KMS-11 (cell line): ENCODE measurements around the gene NR2E3.

ENCODE experiments used
- H2AFZ ChIP-seq: fragments of 200-600 bp; sonication (generic); 2 replicates; pipeline ENCODE4 v1.6.1; 2016; ENCODE audit warnings: antibody characterized with exemption, mixed run types, low read depth
- H3K27ac ChIP-seq: fragments of 200-600 bp; sonication (generic); 2 replicates; pipeline ENCODE4 v1.6.1; 2016; ENCODE audit warnings: mild to moderate bottlenecking, mixed run types
- H3K27me3 ChIP-seq: fragments of 200-600 bp; sonication (generic); 2 replicates; pipeline ENCODE4 v1.6.1; 2017; ENCODE audit warnings: mild to moderate bottlenecking, low read depth, mixed run types, moderate library complexity; ENCODE audit not compliant: insufficient read depth
- H3K36me3 ChIP-seq: fragments of 200-600 bp; sonication (generic); 2 replicates; pipeline ENCODE4 v1.6.1; 2017; ENCODE audit warnings: mild to moderate bottlenecking, mixed run types; ENCODE audit not compliant: insufficient read depth
- H3K4me1 ChIP-seq: fragments of 200-600 bp; sonication (generic); 2 replicates; pipeline ENCODE4 v1.6.1; 2016; ENCODE audit warnings: mild to moderate bottlenecking, low read depth, mixed run types; ENCODE audit not compliant: poor library complexity, severe bottlenecking
- H3K4me2 ChIP-seq: fragments of 200-600 bp; sonication (generic); 2 replicates; pipeline ENCODE4 v1.7.0; 2016; ENCODE audit warnings: mild to moderate bottlenecking, mixed run types
- H3K4me3 ChIP-seq: fragments of 200-600 bp; sonication (generic); IDR thresholded peaks from 2 replicates; pipeline ENCODE4 v1.6.1; 2017; ENCODE audit warnings: low read depth, low read length, mixed read lengths; ENCODE audit not compliant: insufficient read depth
- H3K79me2 ChIP-seq: fragments of 200-600 bp; sonication (generic); 2 replicates; pipeline ENCODE4 v1.6.1; 2016; ENCODE audit warnings: low read depth, mixed run types; ENCODE audit not compliant: insufficient read depth
- H3K9ac ChIP-seq: fragments of 200-600 bp; sonication (generic); 2 replicates; pipeline ENCODE4 v1.6.1; 2016; ENCODE audit warnings: mild to moderate bottlenecking, mixed run types
- H4K20me1 ChIP-seq: fragments of 200-600 bp; sonication (generic); 2 replicates; pipeline ENCODE4 v1.6.1; 2016; ENCODE audit warnings: mild to moderate bottlenecking, mixed run types; ENCODE audit not compliant: insufficient read depth
- CTCF ChIP-seq: fragments of 200-600 bp; sonication (generic); conservative IDR thresholded peaks from 2 replicates; pipeline ENCODE4 v1.6.1; 2017; ENCODE audit warnings: low read depth, mild to moderate bottlenecking, antibody characterized with exemption, low read length, moderate library complexity, mixed read lengths

NR2E3 gene

DNA sequence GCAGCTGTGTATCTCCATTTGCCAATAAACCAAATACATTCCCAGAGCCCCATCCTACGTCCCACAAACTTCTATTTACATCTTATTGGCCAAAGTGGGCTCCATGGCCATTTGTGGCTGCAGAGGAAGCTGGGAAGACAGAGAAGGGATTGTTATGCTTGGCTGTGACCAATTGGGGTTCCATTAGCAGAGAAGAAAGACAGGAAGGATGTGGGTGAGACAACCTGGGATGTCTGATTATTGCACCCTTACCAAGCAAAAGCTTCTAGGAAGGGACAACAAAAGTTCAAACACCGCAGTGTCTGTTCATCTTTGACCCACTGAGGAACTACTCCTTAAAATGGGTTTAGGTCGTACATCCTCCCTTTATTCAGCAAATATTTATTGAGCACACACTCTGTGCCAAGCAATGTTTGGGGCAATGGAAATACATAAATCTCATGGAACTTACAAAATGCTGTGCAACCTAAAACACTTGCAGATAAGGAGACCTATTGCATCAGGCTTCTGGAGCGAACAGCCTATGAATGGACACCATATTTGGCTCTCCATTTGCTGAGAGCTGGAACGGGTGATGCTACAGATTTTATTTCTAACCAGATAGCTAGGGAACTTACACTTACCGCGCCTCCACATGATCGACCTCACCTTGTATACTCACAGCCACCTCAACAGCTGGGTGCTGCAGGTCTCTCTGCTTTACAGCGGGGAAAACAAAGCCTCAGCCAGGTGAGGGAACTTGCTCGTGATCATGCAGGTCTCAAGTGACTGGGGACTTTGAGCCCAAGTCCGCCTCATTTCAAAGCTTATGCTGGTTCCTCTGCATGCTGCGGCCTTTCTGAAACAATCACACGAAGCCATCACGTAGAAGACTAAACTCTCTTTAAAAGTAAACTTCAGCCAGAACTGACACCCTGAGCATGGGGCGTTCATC, 21.4 kb upstream of the NR2E3 start:
- Histone ChIP-seq H2AFZ (no peak overlapping the region), H3K27ac (no peak overlapping the region)

DNA sequence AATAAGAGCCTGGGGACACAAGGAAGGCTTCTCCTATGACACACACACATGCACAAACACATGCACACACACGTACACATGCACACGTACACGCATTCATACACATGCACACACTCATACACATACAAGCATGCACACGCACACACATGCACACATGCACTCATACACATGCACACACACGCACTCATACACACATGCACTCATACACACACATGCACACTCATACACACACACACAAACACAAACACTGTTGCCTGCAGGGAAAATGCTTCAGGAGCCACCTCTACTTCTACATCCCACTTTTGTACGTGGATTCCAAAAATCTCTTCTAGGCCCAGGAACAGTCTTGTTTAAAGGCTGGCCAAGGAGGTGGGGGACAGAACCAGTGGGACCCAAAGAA, 20.7 kb upstream of the NR2E3 start:
- no peak overlapping the region for H3K27ac ChIP-seq
- H3K4me1 ChIP-seq: no peaks in the 10 kb centered on the region
- H3K27me3 ChIP-seq: no peaks in the 10 kb centered on the region
- H3K4me2 ChIP-seq: no peak overlapping the region
- H3K9ac ChIP-seq: no peak overlapping the region
- H3K4me3 ChIP-seq: no peak overlapping the region
- H3K36me3 ChIP-seq: no peaks in the 10 kb centered on the region
- H4K20me1 ChIP-seq: no peaks in the 10 kb centered on the region
- no peak overlapping the region for H2AFZ ChIP-seq
- H3K79me2 ChIP-seq: no peaks in the 10 kb centered on the region
- TF ChIP-seq CTCF: no peak

More for the DNA sequence above, 21.4 kb upstream of the NR2E3 start:
- Histone ChIP-seq H3K36me3 (no peaks in the 10 kb centered on the region), H3K9ac (no peak overlapping the region), H4K20me1 (no peaks in the 10 kb centered on the region), H3K79me2 (no peaks in the 10 kb centered on the region), H3K27me3 (no peaks in the 10 kb centered on the region), H3K4me2 (no peak overlapping the region), H3K4me1 (no peaks in the 10 kb centered on the region), H3K4me3 (no peak overlapping the region)
- no peak for TF ChIP-seq CTCF

DNA sequence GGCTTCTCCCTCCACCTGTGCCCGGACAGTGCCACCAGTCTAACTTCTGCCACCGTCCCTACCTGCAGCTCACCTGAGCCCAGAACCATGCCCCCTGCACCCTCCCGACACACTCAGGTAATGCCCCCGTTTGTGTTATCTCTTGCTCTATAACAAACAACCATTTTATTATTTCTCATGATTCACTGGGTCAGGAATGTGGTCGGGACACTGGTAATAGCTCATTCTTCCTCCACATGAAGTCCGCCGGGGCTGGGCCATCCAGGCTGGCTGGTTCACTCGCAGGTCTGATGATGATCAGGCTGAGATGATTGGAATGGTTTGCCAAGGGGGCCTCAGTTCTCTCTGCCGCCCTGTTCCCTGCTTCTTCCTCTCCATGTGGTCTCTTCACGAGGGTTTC, 20.3 kb upstream of the NR2E3 start:
- no peaks in the 10 kb centered on the region for H3K79me2 ChIP-seq
- no peak overlapping the region for H3K4me2 ChIP-seq
- no peak overlapping the region for H3K4me3 ChIP-seq
- no peak overlapping the region for H2AFZ ChIP-seq
- H3K4me1 ChIP-seq: no peaks in the 10 kb centered on the region
- no peaks in the 10 kb centered on the region for H3K36me3 ChIP-seq
- H3K9ac ChIP-seq: no peak overlapping the region
- no peak for TF ChIP-seq CTCF
- H3K27me3 ChIP-seq: no peaks in the 10 kb centered on the region
- H4K20me1 ChIP-seq: no peaks in the 10 kb centered on the region
- no peak overlapping the region for H3K27ac ChIP-seq

DNA sequence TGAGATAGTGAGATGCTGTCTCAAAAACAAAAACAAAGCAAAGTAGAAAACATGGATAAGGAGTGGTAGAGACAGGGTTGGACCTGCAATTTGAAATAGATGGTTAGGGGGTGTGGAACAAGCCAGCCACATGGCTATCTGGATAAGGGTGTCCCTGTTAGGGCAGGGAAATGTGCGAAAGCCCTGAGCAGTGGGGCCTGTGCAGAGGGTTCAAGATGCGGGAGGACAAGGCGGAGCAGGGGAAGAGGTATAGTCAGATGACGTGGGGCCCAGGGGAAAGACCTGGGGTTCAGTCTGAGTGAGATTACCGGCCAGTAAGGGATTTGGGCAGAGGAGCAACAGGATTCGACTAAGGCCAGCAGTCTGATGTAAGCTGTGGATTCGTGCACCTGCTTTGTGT, 18.4 kb upstream of the NR2E3 start:
- no peaks in the 10 kb centered on the region for H3K36me3 ChIP-seq
- H3K4me2 ChIP-seq: no peak overlapping the region
- no peak overlapping the region for H2AFZ ChIP-seq
- H3K4me3 ChIP-seq: no peak overlapping the region
- H3K9ac ChIP-seq: no peak overlapping the region
- H4K20me1 ChIP-seq: no peaks in the 10 kb centered on the region
- no peaks in the 10 kb centered on the region for H3K27me3 ChIP-seq
- H3K27ac ChIP-seq: no peak overlapping the region
- TF ChIP-seq CTCF: no peak
- H3K4me1 ChIP-seq: no peaks in the 10 kb centered on the region
- H3K79me2 ChIP-seq: no peaks in the 10 kb centered on the region
